Measurements from ENCODE around the gene NPBWR2. TPM values are rescaled to one million over a fixed set of nuclear protein-coding genes. Genes with fewer than 3 reads are reported as not detected.
"Not testable (repeated sequence)": the region's sequence is repeated elsewhere in the genome, so short reads cannot be mapped to it uniquely, and the experiment has no call there.

The NPBWR2 gene
- total and polyA plus RNA-seq, 4 donors = not detected

GRCh38 chr20:64090165-64090564, 17.2 kb downstream of the NPBWR2 start:
- Histone ChIP-seq H3K36me3 (ENCODE audit: control insufficient read depth in 4 of 4, insufficient read depth in 3 of 4, low read depth in 1 of 4, low read length in 3 of 4) (no peaks in the 10 kb centered on the region), H3K9me3 (ENCODE audit: control insufficient read depth in 4 of 4, low read length in 3 of 4) (no peaks in the 10 kb centered on the region), H3K9ac (ENCODE audit: low read depth in 1 of 2, low read length in 2 of 2) (no peak overlapping the region), H3K27ac (ENCODE audit: low read depth in 1 of 2, low read length in 2 of 2) (no peak overlapping the region), H3K27me3 (ENCODE audit: control insufficient read depth in 4 of 4, insufficient read depth in 4 of 4, low read length in 3 of 4) (peaks cover 0 to 1% (median 0%) of the 10 kb centered on the region in 4 donors), H3K4me1 (ENCODE audit: control insufficient read depth in 4 of 4, insufficient read depth in 4 of 4, low read length in 3 of 4) (no peaks in the 10 kb centered on the region), H3K4me3 (ENCODE audit: low read depth in 1 of 3, low read length in 3 of 3) (no peak overlapping the region)
- TF ChIP-seq JUND (IDR thresholded peaks at IDR 0.05) (no peak), EGR1 (IDR thresholded peaks at IDR 0.05; ENCODE audit: low read depth in 2 of 2) (no peak), ZBTB33 (IDR thresholded peaks at IDR 0.05) (no peak)
- WGBS = 63% methylated on average over 10 of the region's 10 CpGs
- no peak for DNase-seq (ENCODE audit: low spot score)

GRCh38 chr20:64088586-64088985, 18.8 kb downstream of the NPBWR2 start:
- DNase-seq (ENCODE audit: low spot score); H3K9ac ChIP-seq (ENCODE audit: low read depth in 1 of 2, low read length in 2 of 2); H3K27ac ChIP-seq (ENCODE audit: low read depth in 1 of 2, low read length in 2 of 2); H3K27me3 ChIP-seq (ENCODE audit: control insufficient read depth in 4 of 4, insufficient read depth in 4 of 4, low read length in 3 of 4); H3K36me3 ChIP-seq (ENCODE audit: control insufficient read depth in 4 of 4, insufficient read depth in 3 of 4, low read depth in 1 of 4, low read length in 3 of 4); H3K4me3 ChIP-seq (ENCODE audit: low read depth in 1 of 3, low read length in 3 of 3); H3K4me1 ChIP-seq (ENCODE audit: control insufficient read depth in 4 of 4, insufficient read depth in 4 of 4, low read length in 3 of 4); H3K9me3 ChIP-seq (ENCODE audit: control insufficient read depth in 4 of 4, low read length in 3 of 4): not testable (repeated sequence)

GRCh38 chr20:64087226-64087825, 20.0 kb downstream of the NPBWR2 start:
- DNase-seq (ENCODE audit: low spot score); H3K27ac ChIP-seq (ENCODE audit: low read depth in 1 of 2, low read length in 2 of 2); H3K36me3 ChIP-seq (ENCODE audit: control insufficient read depth in 4 of 4, insufficient read depth in 3 of 4, low read depth in 1 of 4, low read length in 3 of 4); H3K4me3 ChIP-seq (ENCODE audit: low read depth in 1 of 3, low read length in 3 of 3); H3K27me3 ChIP-seq (ENCODE audit: control insufficient read depth in 4 of 4, insufficient read depth in 4 of 4, low read length in 3 of 4); H3K9ac ChIP-seq (ENCODE audit: low read depth in 1 of 2, low read length in 2 of 2); H3K9me3 ChIP-seq (ENCODE audit: control insufficient read depth in 4 of 4, low read length in 3 of 4): not testable (repeated sequence)
- WGBS = 98% methylated on average over 6 of the region's 36 CpGs
- H3K4me1 ChIP-seq (ENCODE audit: control insufficient read depth in 4 of 4, insufficient read depth in 4 of 4, low read length in 3 of 4) = peaks cover 6 to 13% (median 10%) of the 10 kb centered on the region in 4 donors

- 94% methylated on average over 8 of the region's 11 CpGs for WGBS
- peaks cover 0 to 6% (median 0%) of the 10 kb centered on the region in 4 donors for H3K27me3 ChIP-seq (ENCODE audit: control insufficient read depth in 4 of 4, insufficient read depth in 4 of 4, low read length in 3 of 4)
- no peak overlapping the region for H3K9ac ChIP-seq (ENCODE audit: low read depth in 1 of 2, low read length in 2 of 2)
These were observed 20.6 kb downstream of the NPBWR2 start for GRCh38 chr20:64086801-64087200.

More at GRCh38 chr20:64086801-64087200, 20.6 kb downstream of the NPBWR2 start:
- TF ChIP-seq ATF3 (IDR thresholded peaks at IDR 0.05) (no peak), GABPA (IDR thresholded peaks at IDR 0.05 in 1 of 2, conservative IDR thresholded peaks at IDR 0.05 in 1 of 2) (no peak), RXRA (IDR thresholded peaks at IDR 0.05) (no peak)
- Histone ChIP-seq H3K36me3 (ENCODE audit: control insufficient read depth in 4 of 4, insufficient read depth in 3 of 4, low read depth in 1 of 4, low read length in 3 of 4) (no peaks in the 10 kb centered on the region), H3K4me1 (ENCODE audit: control insufficient read depth in 4 of 4, insufficient read depth in 4 of 4, low read length in 3 of 4) (peaks cover 6 to 16% (median 10%) of the 10 kb centered on the region in 4 donors), H3K27ac (ENCODE audit: low read depth in 1 of 2, low read length in 2 of 2) (no peak overlapping the region), H3K4me3 (ENCODE audit: low read depth in 1 of 3, low read length in 3 of 3) (no peak overlapping the region), H3K9me3 (ENCODE audit: control insufficient read depth in 4 of 4, low read length in 3 of 4) (no peaks in the 10 kb centered on the region)
- no peak for DNase-seq (ENCODE audit: low spot score)

All from liver (tissue), 9 donors.